ENCODE results near the gene LY86. TPM values are rescaled to one million over a fixed set of nuclear protein-coding genes. Genes with fewer than 3 reads are reported as not detected.

LY86 gene
- total RNA-seq, 1 donor from 2014 or later = not detected

DNA sequence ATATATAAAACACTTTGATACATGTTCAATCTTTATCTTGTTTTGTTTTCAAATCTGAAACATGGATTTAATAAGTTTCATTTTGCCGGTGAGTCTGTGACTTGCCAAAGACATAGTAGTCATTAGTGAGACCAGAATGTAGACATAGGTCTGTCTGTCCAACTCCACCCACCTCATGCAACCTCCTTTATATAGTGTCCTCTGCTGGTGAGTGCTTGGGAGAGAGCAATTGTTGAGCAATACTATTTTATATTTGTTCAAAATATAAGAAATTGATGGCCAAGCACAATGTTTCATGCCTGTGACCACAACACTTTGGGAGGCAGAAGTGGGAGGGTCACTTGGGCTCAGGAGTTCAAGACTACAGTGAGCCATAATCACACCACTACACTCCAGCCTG is 10.8 kb upstream of the LY86 start:
- TF ChIP-seq, protein P1, sequence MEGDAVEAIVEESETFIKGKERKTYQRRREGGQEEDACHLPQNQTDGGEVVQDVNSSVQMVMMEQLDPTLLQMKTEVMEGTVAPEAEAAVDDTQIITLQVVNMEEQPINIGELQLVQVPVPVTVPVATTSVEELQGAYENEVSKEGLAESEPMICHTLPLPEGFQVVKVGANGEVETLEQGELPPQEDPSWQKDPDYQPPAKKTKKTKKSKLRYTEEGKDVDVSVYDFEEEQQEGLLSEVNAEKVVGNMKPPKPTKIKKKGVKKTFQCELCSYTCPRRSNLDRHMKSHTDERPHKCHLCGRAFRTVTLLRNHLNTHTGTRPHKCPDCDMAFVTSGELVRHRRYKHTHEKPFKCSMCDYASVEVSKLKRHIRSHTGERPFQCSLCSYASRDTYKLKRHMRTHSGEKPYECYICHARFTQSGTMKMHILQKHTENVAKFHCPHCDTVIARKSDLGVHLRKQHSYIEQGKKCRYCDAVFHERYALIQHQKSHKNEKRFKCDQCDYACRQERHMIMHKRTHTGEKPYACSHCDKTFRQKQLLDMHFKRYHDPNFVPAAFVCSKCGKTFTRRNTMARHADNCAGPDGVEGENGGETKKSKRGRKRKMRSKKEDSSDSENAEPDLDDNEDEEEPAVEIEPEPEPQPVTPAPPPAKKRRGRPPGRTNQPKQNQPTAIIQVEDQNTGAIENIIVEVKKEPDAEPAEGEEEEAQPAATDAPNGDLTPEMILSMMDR (IDR thresholded peaks at IDR 0.05; ENCODE audit: insufficient read depth, low read length, poor library complexity, severe bottlenecking) = no peak
- H3K27me3 ChIP-seq (ENCODE audit: control insufficient read depth, insufficient read depth, low read length) = no peaks in the 10 kb centered on the region
- no peak overlapping the region for H3K4me3 ChIP-seq (ENCODE audit: low read depth, low read length)
- no peaks in the 10 kb centered on the region for H3K36me3 ChIP-seq (ENCODE audit: control insufficient read depth, insufficient read depth, low read length)
- DNase-seq (ENCODE audit: low read depth) = no peak

DNA sequence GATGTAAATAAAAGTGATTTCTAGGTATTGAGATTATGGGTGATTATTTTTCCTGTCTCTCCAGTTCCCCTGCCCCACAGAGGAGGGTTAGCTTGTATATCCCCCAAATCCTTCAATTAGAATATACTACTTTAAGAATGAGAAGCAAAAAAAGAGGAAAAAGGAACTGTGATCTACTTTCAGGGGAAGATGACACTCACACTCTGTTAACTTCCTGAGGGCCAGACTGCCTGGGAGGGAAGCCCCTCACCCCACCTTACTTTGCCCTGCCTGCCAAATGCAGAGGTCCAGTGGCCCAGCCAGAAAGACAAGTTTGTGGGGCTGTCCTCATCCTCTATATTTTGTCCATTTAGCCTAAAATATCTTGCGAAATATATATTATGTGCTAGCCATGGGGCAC is 9.2 kb upstream of the LY86 start:
- TF ChIP-seq, protein P1 (IDR thresholded peaks at IDR 0.05; ENCODE audit: insufficient read depth, low read length, poor library complexity, severe bottlenecking) = no peak
- H3K4me3 ChIP-seq (ENCODE audit: low read depth, low read length) = no peak overlapping the region
- H3K36me3 ChIP-seq (ENCODE audit: control insufficient read depth, insufficient read depth, low read length) = no peaks in the 10 kb centered on the region
- DNase-seq (ENCODE audit: low read depth) = no peak
- H3K27me3 ChIP-seq (ENCODE audit: control insufficient read depth, insufficient read depth, low read length) = no peaks in the 10 kb centered on the region

DNA sequence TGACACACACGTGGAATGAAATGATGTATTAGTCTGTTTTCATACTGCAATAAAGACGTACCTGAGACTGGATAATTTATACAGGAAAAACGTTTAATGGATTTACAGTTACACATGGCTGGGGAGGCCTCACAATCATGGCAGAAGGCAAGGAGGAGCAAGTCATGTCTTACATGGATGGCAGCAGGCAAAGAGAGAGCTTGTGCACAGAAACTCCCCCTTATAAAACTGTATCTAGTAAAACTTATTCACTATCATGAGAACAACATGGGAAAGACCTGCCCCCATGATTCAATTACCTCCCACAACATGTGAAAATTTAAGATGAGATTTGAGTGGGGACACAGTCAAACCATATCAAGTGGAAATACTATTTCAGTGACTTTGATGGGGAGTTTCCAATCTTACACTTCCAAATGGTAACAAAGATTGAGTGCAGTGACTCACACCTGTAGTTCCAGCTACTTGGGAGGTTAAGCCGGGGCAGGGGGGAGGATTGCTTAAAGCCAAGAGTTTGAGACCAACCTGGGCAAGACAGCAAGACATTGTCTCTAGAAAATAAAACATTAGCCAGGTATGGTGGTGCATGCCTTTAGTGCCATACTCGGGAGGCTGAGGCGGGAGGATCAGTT is 8.2 kb upstream of the LY86 start:
- TF ChIP-seq, protein P1 (IDR thresholded peaks at IDR 0.05; ENCODE audit: insufficient read depth, low read length, poor library complexity, severe bottlenecking) = no peak
- Histone ChIP-seq H3K36me3 (ENCODE audit: control insufficient read depth, insufficient read depth, low read length) (no peaks in the 10 kb centered on the region), H3K4me3 (ENCODE audit: low read depth, low read length) (no peak overlapping the region), H3K27me3 (ENCODE audit: control insufficient read depth, insufficient read depth, low read length) (no peaks in the 10 kb centered on the region)
- DNase-seq (ENCODE audit: low read depth) = no peak

DNA sequence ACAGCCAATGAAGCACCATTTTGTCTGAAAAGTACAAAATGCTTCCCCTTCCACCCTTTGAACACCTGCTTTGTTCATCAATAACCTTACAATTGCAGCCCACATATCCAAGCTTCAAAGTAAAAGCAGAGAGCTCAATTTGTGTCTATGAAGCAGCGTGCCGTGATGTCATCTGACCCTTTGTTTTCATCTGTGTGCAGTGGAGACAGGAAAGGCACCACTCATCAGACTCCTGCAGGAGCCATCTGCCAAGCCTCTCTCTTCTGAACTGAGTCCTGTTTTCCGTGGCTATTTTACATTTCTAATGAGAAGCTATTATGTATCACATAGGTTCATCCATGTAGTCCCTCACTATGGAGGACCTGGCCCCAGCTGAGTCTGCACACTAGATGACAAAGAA is 7.5 kb upstream of the LY86 start:
- TF ChIP-seq, protein P1 (IDR thresholded peaks at IDR 0.05; ENCODE audit: insufficient read depth, low read length, poor library complexity, severe bottlenecking) = no peak
- no peak overlapping the region for H3K4me3 ChIP-seq (ENCODE audit: low read depth, low read length)
- no peaks in the 10 kb centered on the region for H3K27me3 ChIP-seq (ENCODE audit: control insufficient read depth, insufficient read depth, low read length)
- H3K36me3 ChIP-seq (ENCODE audit: control insufficient read depth, insufficient read depth, low read length) = no peaks in the 10 kb centered on the region
- no peak for DNase-seq (ENCODE audit: low read depth)

DNA sequence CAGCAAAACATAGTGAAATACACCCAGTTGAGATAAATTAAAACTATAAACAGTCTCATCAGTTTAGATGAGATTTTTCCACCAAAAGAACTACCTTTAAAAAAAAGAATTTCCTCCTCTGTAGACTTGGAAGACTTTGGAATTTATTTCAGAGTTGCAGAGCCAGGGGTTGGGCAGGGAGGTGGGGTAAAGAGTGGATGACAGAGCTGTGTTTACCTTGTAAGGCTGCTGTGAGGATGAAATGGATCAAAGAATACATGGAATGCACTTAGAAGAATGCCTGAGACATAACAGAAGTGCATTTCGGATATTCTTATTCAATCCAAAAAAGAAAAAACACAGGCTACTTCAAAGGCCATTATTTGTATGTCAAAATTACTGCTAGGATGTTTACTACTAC is 6.4 kb upstream of the LY86 start:
- TF ChIP-seq, protein P1 (IDR thresholded peaks at IDR 0.05; ENCODE audit: insufficient read depth, low read length, poor library complexity, severe bottlenecking) = no peak
- Histone ChIP-seq H3K27me3 (ENCODE audit: control insufficient read depth, insufficient read depth, low read length) (no peaks in the 10 kb centered on the region), H3K4me3 (ENCODE audit: low read depth, low read length) (no peak overlapping the region), H3K36me3 (ENCODE audit: control insufficient read depth, insufficient read depth, low read length) (no peaks in the 10 kb centered on the region)
- no peak for DNase-seq (ENCODE audit: low read depth)

DNA sequence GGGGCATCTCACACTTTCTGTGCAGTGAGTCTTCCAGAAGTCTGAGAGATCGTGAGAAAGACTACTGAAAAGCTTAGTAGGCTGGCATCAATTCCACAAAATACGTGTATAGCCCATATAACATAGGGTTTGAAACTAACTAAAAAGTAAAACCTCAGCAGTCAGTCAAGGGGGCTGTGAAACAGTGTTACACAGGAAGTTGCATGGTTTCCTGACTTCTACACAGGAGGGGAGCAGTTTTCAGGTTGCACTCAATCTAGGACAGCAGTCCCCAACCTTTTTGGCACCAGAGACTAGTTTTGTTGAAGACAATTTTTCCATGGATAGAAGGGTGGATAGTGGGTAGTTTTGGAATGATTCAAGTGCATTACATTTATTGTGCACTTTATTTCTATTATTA is 4.7 kb upstream of the LY86 start:
- Histone ChIP-seq H3K4me3 (ENCODE audit: low read depth, low read length) (no peak overlapping the region), H3K36me3 (ENCODE audit: control insufficient read depth, insufficient read depth, low read length) (no peaks in the 10 kb centered on the region), H3K27me3 (ENCODE audit: control insufficient read depth, insufficient read depth, low read length) (no peaks in the 10 kb centered on the region)
- TF ChIP-seq, protein P1 (IDR thresholded peaks at IDR 0.05; ENCODE audit: insufficient read depth, low read length, poor library complexity, severe bottlenecking) = no peak
- no peak for DNase-seq (ENCODE audit: low read depth)

All from kidney epithelial cell (primary cell).